HG03097 (cell line): ENCODE measurements around the gene ACKR4.
"Not testable (repeated sequence)": the region's sequence is repeated elsewhere in the genome, so short reads cannot be mapped to it uniquely, and the experiment has no call there.

Experiments
- ATAC-seq: cut with Tn5 transposase; IDR thresholded peaks from one replicate; pipeline ENCODE4 v1.9.1; 2021; ENCODE audit not compliant: unreplicated experiment, low FRiP score

ACKR4 gene

GRCh38 chr3:132593241-132593946, 3.7 kb upstream of the ACKR4 start:
- ATAC-seq: no peak

GRCh38 chr3:132593947-132594323, 3.1 kb upstream of the ACKR4 start:
- ATAC-seq: no peak

GRCh38 chr3:132594498-132594897, 2.6 kb upstream of the ACKR4 start:
- no peak for ATAC-seq

- no peak for ATAC-seq
Measured at GRCh38 chr3:132595014-132595413, 2.1 kb upstream of the ACKR4 start.

GRCh38 chr3:132596326-132596725, 744 bp upstream of the ACKR4 start:
- ATAC-seq: no peak

- no peak for ATAC-seq
Measured at GRCh38 chr3:132597660-132598059, 590 bp downstream of the ACKR4 start.

GRCh38 chr3:132598181-132598580, 1.1 kb downstream of the ACKR4 start:
- ATAC-seq: no peak

- not testable (repeated sequence) for ATAC-seq
Measured at GRCh38 chr3:132600614-132601013, 3.5 kb downstream of the ACKR4 start.

GRCh38 chr3:132605374-132605792, 8.3 kb downstream of the ACKR4 start:
- ATAC-seq: no peak

- ATAC-seq: no peak
Measured at GRCh38 chr3:132606085-132606484, 9.0 kb downstream of the ACKR4 start.

GRCh38 chr3:132606620-132607019, 9.6 kb downstream of the ACKR4 start:
- ATAC-seq: not testable (repeated sequence)

GRCh38 chr3:132615301-132615700, 18.2 kb downstream of the ACKR4 start:
- ATAC-seq: not testable (repeated sequence)

GRCh38 chr3:132615881-132616280, 18.8 kb downstream of the ACKR4 start:
- no peak for ATAC-seq

GRCh38 chr3:132616780-132617179, 19.7 kb downstream of the ACKR4 start:
- ATAC-seq: no peak

- ATAC-seq: no peak
Measured at GRCh38 chr3:132622148-132622547, 25.1 kb downstream of the ACKR4 start.

- ATAC-seq: no peak
Measured at GRCh38 chr3:132622761-132623160, 25.7 kb downstream of the ACKR4 start.

GRCh38 chr3:132623646-132624045, 26.6 kb downstream of the ACKR4 start:
- ATAC-seq: no peak

- ATAC-seq: no peak
Measured at GRCh38 chr3:132624790-132625189, 27.7 kb downstream of the ACKR4 start.

GRCh38 chr3:132625613-132626012, 28.5 kb downstream of the ACKR4 start:
- ATAC-seq: peak; percentile 67

GRCh38 chr3:132626955-132627354, 29.9 kb downstream of the ACKR4 start:
- ATAC-seq: no peak

GRCh38 chr3:132628157-132628556, 31.1 kb downstream of the ACKR4 start:
- no peak for ATAC-seq

- ATAC-seq: no peak
Measured at GRCh38 chr3:132629928-132630327, 32.9 kb downstream of the ACKR4 start.

GRCh38 chr3:132630612-132631011, 33.5 kb downstream of the ACKR4 start:
- no peak for ATAC-seq
